ENCODE measurements around the gene VSIG8.

- TF ChIP-seq CTCF (conservative IDR thresholded peaks at IDR 0.05; ENCODE audit: low read depth, low read length) (no peak), RFX5 (IDR thresholded peaks at IDR 0.05; ENCODE audit: low read depth, low read length) (no peak)
These were observed 34.9 kb downstream of the VSIG8 start for GRCh38 chr1:159827549-159827948.

Data from IMR-90 (cell line).